ENCODE results near the gene CMIP. TPM values are rescaled to one million over a fixed set of nuclear protein-coding genes. Genes with fewer than 3 reads are reported as not detected.

CMIP gene
- total RNA-seq, 3 donors from 2014 or later, result 14.9 to 23.9 (median 17.6) TPM

GRCh38 chr16:81632392-81633146 lies 188.0 kb downstream of the CMIP start:
- Histone ChIP-seq H3K4me1 (peaks cover 0 to 6% of the 10 kb centered on the region in 2 donors), H3K4me3 (no peak overlapping the region), H3K27ac (peak overlapping the region; percentile 77 to 81), H3K9me3 (no peaks in the 10 kb centered on the region), H3K27me3 (no peaks in the 10 kb centered on the region), H3K36me3 (no peaks in the 10 kb centered on the region)
- intact Hi-C loops (cut with DNase I; ENCODE audit: low total_unique reads), result no loop called here
- no peak for TF ChIP-seq POLR2AphosphoS5 (IDR thresholded peaks at IDR 0.05)
- TF ChIP-seq, protein P1, sequence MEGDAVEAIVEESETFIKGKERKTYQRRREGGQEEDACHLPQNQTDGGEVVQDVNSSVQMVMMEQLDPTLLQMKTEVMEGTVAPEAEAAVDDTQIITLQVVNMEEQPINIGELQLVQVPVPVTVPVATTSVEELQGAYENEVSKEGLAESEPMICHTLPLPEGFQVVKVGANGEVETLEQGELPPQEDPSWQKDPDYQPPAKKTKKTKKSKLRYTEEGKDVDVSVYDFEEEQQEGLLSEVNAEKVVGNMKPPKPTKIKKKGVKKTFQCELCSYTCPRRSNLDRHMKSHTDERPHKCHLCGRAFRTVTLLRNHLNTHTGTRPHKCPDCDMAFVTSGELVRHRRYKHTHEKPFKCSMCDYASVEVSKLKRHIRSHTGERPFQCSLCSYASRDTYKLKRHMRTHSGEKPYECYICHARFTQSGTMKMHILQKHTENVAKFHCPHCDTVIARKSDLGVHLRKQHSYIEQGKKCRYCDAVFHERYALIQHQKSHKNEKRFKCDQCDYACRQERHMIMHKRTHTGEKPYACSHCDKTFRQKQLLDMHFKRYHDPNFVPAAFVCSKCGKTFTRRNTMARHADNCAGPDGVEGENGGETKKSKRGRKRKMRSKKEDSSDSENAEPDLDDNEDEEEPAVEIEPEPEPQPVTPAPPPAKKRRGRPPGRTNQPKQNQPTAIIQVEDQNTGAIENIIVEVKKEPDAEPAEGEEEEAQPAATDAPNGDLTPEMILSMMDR (IDR thresholded peaks at IDR 0.05), result no peak
- TF ChIP-seq POLR2A (IDR thresholded peaks at IDR 0.05), result no peak
- DNase-seq (ENCODE audit: low spot score in 2 of 2), result peak in 1 of 2 donors; percentile 70

DNA sequence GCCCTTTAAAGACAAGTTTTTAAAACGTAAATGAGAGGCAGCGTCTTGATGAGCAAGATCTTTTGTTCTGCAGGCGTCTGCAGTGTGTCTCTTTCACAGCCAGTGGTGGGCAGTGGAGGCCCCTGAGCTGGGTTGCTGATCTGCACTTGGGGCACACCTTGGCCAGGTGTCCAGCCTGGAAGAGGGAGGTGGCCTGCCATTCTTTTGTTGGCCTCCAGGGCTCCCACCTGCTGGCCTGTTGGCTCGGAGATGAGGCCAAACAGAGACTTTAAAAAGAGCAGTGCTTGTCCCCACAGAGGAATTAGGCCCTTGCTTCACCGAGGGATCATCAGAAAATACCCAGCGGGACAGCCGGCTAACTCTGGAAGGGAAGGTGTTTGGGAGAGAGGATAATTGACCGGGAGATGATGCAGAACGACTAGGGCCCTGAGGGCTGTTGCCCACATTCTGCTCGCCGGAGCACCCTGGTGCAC lies 188.6 kb downstream of the CMIP start:
- Histone ChIP-seq H3K27ac (peak overlapping the region; percentile 76 to 77), H3K27me3 (no peaks in the 10 kb centered on the region), H3K9me3 (no peaks in the 10 kb centered on the region), H3K36me3 (no peaks in the 10 kb centered on the region), H3K4me3 (no peak overlapping the region), H3K4me1 (peaks cover 0 to 6% of the 10 kb centered on the region in 2 donors)
- DNase-seq (ENCODE audit: low spot score in 2 of 2), result no peak
- intact Hi-C loops (cut with DNase I; ENCODE audit: low total_unique reads), result no loop called here
- TF ChIP-seq POLR2AphosphoS5 (IDR thresholded peaks at IDR 0.05), result no peak
- no peak for TF ChIP-seq POLR2A (IDR thresholded peaks at IDR 0.05)
- TF ChIP-seq, protein P1 (IDR thresholded peaks at IDR 0.05), result peak; percentile 16 to 31 (median 28)

DNA sequence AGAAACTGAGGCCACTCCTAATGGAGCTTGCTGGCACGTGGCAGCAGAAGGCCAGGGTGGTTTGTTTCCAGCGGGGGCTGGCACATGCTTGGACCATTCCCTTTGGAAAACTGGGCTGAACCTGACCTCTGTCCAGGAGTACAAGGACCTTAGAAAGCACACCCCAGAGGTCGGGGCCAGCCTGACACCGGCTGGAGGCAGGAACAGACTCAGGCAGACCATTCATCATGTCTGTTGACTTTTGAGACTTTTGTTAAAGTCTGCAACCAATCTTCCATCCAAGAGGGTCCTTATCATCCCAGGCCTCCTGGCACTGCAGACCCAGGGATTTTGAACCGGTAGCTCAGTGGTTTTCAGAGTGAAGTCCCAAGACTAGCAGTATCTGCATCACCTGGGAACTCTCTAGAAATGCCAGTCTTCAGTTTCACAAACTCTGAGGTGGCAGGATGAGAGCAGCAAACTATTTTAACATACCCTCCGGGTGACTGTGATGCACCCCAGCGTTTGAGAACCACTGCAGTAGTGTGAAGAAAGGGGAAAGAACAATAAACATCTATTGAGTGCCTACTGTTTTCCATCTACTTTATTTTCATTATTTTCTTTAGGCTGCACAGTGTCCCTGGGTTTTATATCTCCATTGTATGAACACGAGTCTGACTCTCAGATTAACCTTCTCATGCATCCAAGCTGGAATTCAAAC lies 189.2 kb downstream of the CMIP start:
- Histone ChIP-seq H3K9me3 (no peaks in the 10 kb centered on the region), H3K27me3 (no peaks in the 10 kb centered on the region), H3K36me3 (no peaks in the 10 kb centered on the region), H3K4me1 (peaks cover 0 to 6% of the 10 kb centered on the region in 2 donors), H3K4me3 (no peak overlapping the region), H3K27ac (peak overlapping the region; percentile 76 to 77)
- no peak for DNase-seq (ENCODE audit: low spot score in 2 of 2)
- intact Hi-C loops (cut with DNase I; ENCODE audit: low total_unique reads), result no loop called here
- TF ChIP-seq, protein P1 (IDR thresholded peaks at IDR 0.05), result no peak
- TF ChIP-seq POLR2AphosphoS5 (IDR thresholded peaks at IDR 0.05), result no peak
- TF ChIP-seq POLR2A (IDR thresholded peaks at IDR 0.05), result no peak

- peaks cover 0 to 6% of the 10 kb centered on the region in 2 donors for H3K4me1 ChIP-seq
- H3K9me3 ChIP-seq, result no peaks in the 10 kb centered on the region
- H3K27ac ChIP-seq, result peak overlapping the region; percentile 60 to 76
- no peaks in the 10 kb centered on the region for H3K27me3 ChIP-seq
- intact Hi-C loops (cut with DNase I; ENCODE audit: low total_unique reads), result no loop called here
- no peak overlapping the region for H3K4me3 ChIP-seq
- H3K36me3 ChIP-seq, result no peaks in the 10 kb centered on the region
- no peak for DNase-seq (ENCODE audit: low spot score in 2 of 2)
- TF ChIP-seq, protein P1 (IDR thresholded peaks at IDR 0.05), result no peak
- no peak for TF ChIP-seq POLR2A (IDR thresholded peaks at IDR 0.05)
- TF ChIP-seq POLR2AphosphoS5 (IDR thresholded peaks at IDR 0.05), result no peak
These were observed 189.9 kb downstream of the CMIP start for GRCh38 chr16:81634380-81635062.
